Left lung (tissue), 10 donors: ENCODE data around the gene ARHGEF28. TPM values are rescaled to one million over a fixed set of nuclear protein-coding genes. Genes with fewer than 3 reads are reported as not detected.
A peak's percentile ranks its signal among the peaks of the same experiment; 100 is the strongest.

Source experiments
- ATAC-seq: fragments of 200-7000 bp; cut with Tn5 transposase; one replicate; pipeline ENCODE4 v1.9.1; 2020; ENCODE audit warnings: moderate library complexity
- DNase-seq, 4 donors: peaks; one replicate each; pipeline ENCODE4 v3.0.0-alpha.2; 2013 to 2020
- H3K27ac ChIP-seq, 2 donors: fragments of 200-600 bp; sonication (generic) in 1 of 2; one replicate each; pipeline versions ENCODE4 v1.5.0 to v1.8.0; 2020 to 2021
- H3K27me3 ChIP-seq, 2 donors: fragments of 200-600 bp; sonication (generic) in 1 of 2; one replicate each; pipeline versions ENCODE4 v1.5.0 to v1.8.0; 2020 to 2021
- H3K36me3 ChIP-seq, 2 donors: fragments of 200-600 bp; sonication (generic) in 1 of 2; one replicate each; pipeline versions ENCODE4 v1.5.0 to v1.8.0; 2020 to 2021
- H3K4me1 ChIP-seq, 2 donors: fragments of 200-600 bp; one replicate each; pipeline ENCODE4 v1.8.0; 2021
- H3K4me3 ChIP-seq, 2 donors: fragments of 200-600 bp; sonication (generic) in 1 of 2; one replicate each; pipeline versions ENCODE4 v1.5.0 to v1.8.0; 2020 to 2021; ENCODE audit warnings: mild to moderate bottlenecking in 1 of 2
- H3K9me3 ChIP-seq, 2 donors: fragments of 200-600 bp; sonication (generic) in 1 of 2; one replicate each; pipeline versions ENCODE4 v1.5.0 to v1.8.0; 2020 to 2021
- intact Hi-C, 2 donors: fragments of 100-400 bp; cut with DNase I; formaldehyde crosslinking; loops; one replicate each; pipeline versions ENCODE4 v1.11.2 to v1.14.2; 2022
- polyA plus RNA-seq, 6 donors: library from polyadenylated mRNA; unstranded; fragments of 120-200 nt; gene quantifications; one replicate each; pipeline ENCODE4 v1.2.1, GENCODE V29; 2013; ENCODE audit not compliant: insufficient read length in 6 of 6
- total RNA-seq, 2 donors: library from RNA; stranded (reverse); fragmentation: NEBNext Ultra II Directional; extraction: Animal tissue kit (Norgen Biotek cat#: 25700); gene quantifications; one replicate each; pipeline ENCODE4 v1.2.1, GENCODE V29; 2021
- TF ChIP-seq, protein P1 (sequence below), 2 donors: fragments of 200-600 bp; sonication (generic) in 1 of 2; IDR thresholded peaks; one replicate each; pipeline versions ENCODE4 v1.5.0 to v1.8.0; 2021; ENCODE audit warnings: antibody characterized with exemption in 2 of 2
- donor health status: DM: no; HTN: yes; CAD: no.
- donor health status: DM: no; HTN: no; CAD: no.

Gene ARHGEF28
- total and polyA plus RNA-seq, 8 donors, result 8.4 to 16.4 (median 10.3) TPM

GRCh38 chr5:73808911-73809310 lies 182.9 kb downstream of the ARHGEF28 start:
- Histone ChIP-seq H3K36me3 (no peaks in the 10 kb centered on the region), H3K9me3 (no peaks in the 10 kb centered on the region), H3K4me3 (no peak overlapping the region), H3K27ac (no peak overlapping the region), H3K27me3 (no peaks in the 10 kb centered on the region), H3K4me1 (no peaks in the 10 kb centered on the region)
- ATAC-seq (no peak), DNase-seq (no peak)
- TF ChIP-seq, protein P1, sequence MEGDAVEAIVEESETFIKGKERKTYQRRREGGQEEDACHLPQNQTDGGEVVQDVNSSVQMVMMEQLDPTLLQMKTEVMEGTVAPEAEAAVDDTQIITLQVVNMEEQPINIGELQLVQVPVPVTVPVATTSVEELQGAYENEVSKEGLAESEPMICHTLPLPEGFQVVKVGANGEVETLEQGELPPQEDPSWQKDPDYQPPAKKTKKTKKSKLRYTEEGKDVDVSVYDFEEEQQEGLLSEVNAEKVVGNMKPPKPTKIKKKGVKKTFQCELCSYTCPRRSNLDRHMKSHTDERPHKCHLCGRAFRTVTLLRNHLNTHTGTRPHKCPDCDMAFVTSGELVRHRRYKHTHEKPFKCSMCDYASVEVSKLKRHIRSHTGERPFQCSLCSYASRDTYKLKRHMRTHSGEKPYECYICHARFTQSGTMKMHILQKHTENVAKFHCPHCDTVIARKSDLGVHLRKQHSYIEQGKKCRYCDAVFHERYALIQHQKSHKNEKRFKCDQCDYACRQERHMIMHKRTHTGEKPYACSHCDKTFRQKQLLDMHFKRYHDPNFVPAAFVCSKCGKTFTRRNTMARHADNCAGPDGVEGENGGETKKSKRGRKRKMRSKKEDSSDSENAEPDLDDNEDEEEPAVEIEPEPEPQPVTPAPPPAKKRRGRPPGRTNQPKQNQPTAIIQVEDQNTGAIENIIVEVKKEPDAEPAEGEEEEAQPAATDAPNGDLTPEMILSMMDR (IDR thresholded peaks at IDR 0.05), result no peak
- intact Hi-C loops, result no loop called here

- H3K4me1 ChIP-seq, result no peaks in the 10 kb centered on the region
- no peak overlapping the region for H3K27ac ChIP-seq
- TF ChIP-seq, protein P1 (IDR thresholded peaks at IDR 0.05), result no peak
- H3K36me3 ChIP-seq, result no peaks in the 10 kb centered on the region
- no peaks in the 10 kb centered on the region for H3K9me3 ChIP-seq
- DNase-seq (no peak), ATAC-seq (no peak)
- intact Hi-C loops, result no loop called here
- no peak overlapping the region for H3K4me3 ChIP-seq
- no peaks in the 10 kb centered on the region for H3K27me3 ChIP-seq
Observed at GRCh38 chr5:73810429-73810828, 184.4 kb downstream of the ARHGEF28 start.

GRCh38 chr5:73812457-73812856 lies 186.5 kb downstream of the ARHGEF28 start:
- H3K4me3 ChIP-seq, result no peak overlapping the region

GRCh38 chr5:73812962-73813588 lies 187.1 kb downstream of the ARHGEF28 start:
- TF ChIP-seq, protein P1 (IDR thresholded peaks at IDR 0.05), result no peak
- peak overlapping the region; percentile 4 to 22 for H3K4me3 ChIP-seq
- no peaks in the 10 kb centered on the region for H3K4me1 ChIP-seq
- H3K9me3 ChIP-seq, result no peaks in the 10 kb centered on the region
- no peak for DNase-seq
- H3K27ac ChIP-seq, result no peak overlapping the region
- peak; percentile 85 for ATAC-seq
- intact Hi-C loops, result no loop called here
- no peaks in the 10 kb centered on the region for H3K27me3 ChIP-seq
- no peaks in the 10 kb centered on the region for H3K36me3 ChIP-seq

More at GRCh38 chr5:73812457-73812856, 186.5 kb downstream of the ARHGEF28 start:
- intact Hi-C loops, result no loop called here
- TF ChIP-seq, protein P1 (IDR thresholded peaks at IDR 0.05), result no peak
- Histone ChIP-seq H3K27me3 (no peaks in the 10 kb centered on the region), H3K9me3 (no peaks in the 10 kb centered on the region), H3K36me3 (no peaks in the 10 kb centered on the region), H3K27ac (no peak overlapping the region), H3K4me1 (no peaks in the 10 kb centered on the region)
- no peak for ATAC-seq
- DNase-seq, result no peak

DNA sequence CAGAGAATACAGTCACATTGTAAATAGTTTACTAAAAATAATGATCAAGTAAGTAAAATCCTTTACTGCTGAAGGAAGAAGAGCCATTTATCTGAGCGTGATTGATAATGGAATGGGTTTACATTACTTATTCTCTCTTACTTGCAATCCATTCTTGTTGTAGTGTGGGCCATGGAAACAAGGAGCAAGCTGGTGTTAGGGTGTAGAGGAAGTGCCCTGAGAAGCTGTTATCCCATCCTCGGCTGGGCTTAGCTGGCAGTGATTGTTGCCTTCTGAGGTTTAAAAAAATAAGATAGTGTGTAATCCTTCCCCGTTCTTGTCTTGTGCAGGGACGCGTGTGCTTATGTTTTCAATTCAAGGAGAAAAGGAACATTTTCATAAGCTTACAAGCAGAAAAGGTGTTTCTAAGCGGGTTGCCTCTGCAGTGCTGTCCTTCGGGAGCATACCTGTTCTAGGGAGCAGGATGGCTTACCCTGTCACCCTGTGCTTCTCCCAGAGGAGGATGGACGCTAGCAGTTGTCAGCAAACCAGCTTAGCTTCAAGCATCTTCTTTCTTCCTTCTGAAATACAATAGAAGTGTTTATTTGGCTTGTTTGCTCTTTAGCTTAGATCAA lies 188.3 kb downstream of the ARHGEF28 start:
- Histone ChIP-seq H3K27me3 (no peaks in the 10 kb centered on the region), H3K36me3 (no peaks in the 10 kb centered on the region), H3K27ac (no peak overlapping the region), H3K4me3 (peak overlapping the region in 1 of 2 donors; percentile 22), H3K4me1 (no peaks in the 10 kb centered on the region), H3K9me3 (no peaks in the 10 kb centered on the region)
- intact Hi-C loops, result no loop called here
- DNase-seq (no peak), ATAC-seq (peak; percentile 49)
- TF ChIP-seq, protein P1 (IDR thresholded peaks at IDR 0.05), result no peak
